SW 1271 (cell line): ENCODE measurements around the gene ATR.

Experiments
- DNase-seq, 2 experiments: peaks; one replicate each; lab custom pipeline; 2025; lab: John Stamatoyannopoulos, UW

Gene ATR

DNA sequence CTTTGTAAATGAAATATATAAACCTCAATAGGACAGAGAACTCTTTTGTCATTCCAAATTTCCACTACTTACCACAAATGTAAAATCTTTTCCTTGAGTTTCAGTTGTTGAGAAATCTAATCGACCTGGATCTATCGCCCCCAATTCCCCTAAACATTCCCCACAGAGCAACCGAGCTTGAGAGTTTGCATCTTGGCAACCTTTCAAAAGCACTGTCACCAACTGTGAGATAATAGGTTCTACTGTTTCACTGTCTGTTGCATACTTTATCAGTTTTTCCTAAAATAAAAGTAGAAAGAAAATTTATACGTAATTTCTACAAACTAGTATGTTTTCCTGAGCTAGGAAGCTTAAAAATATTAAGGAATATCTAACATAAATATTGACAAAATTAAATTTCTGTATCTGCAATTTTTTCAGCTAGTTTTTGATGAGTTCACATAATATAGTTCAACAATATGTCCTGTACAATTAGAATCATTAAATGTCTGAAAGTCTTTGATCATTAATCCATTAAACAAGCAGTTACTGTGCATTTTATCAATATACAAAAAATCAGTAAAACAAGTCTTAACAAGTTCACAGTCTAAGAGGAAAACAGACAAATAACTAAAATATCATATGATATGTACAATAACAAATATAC, 54.5 kb downstream of the ATR start:
- no peak for DNase-seq

GRCh38 chr3:142509079-142509478, 69.5 kb downstream of the ATR start:
- no peak for DNase-seq

DNA sequence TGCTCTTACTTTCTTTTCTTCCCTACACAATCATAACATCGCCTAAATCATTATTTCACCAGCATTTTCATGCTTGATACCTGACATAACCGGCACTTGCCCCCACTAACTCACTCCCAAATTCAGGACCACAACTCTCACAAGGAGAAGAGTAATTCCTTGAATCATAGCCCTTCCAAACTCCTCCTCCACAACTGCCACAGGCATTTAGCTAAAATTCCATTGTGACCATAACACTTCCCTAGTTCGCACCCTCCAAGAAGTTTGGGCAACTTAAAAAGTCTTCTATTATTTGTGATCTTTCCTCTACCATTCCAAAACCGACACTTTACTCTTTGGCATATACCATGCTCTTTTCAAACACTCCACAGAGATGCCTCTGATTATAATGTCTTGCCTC, 71.3 kb downstream of the ATR start:
- no peak for DNase-seq

DNA sequence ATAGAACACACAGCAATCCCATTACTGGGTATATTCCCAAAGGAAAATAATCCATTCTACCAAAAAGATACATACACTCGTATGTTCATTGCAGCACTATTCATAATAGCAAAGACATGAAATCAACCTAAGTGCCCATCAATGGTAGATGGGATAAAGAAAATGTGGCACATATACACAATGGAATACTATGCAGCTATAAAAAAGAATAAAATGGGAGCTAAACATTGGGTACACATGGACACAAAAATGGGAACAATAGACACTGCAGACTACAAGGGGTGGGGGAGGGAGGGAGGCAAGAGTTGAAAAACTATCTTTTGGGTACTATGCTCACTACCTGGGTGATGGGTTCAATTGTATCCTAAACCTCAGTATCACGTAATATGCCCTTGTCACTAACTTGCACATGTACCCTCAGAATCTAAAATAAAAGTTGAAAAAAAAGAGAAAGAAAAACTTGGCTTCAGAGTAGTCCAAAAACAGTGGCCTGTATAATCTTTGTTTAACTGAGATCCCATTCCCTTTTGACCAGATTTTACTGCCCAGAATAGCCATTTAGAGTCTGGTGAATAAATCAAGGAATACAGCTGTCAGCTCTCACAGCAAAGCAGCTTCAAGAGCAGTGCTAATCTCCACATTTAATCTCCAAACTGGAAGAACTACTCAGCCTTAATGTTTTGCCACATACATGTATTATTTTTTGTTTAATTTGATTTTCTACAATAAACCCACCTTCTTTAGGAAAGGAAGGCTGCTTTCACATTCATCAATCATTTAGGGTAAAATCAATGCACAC, 76.1 kb downstream of the ATR start:
- no peak for DNase-seq

DNA sequence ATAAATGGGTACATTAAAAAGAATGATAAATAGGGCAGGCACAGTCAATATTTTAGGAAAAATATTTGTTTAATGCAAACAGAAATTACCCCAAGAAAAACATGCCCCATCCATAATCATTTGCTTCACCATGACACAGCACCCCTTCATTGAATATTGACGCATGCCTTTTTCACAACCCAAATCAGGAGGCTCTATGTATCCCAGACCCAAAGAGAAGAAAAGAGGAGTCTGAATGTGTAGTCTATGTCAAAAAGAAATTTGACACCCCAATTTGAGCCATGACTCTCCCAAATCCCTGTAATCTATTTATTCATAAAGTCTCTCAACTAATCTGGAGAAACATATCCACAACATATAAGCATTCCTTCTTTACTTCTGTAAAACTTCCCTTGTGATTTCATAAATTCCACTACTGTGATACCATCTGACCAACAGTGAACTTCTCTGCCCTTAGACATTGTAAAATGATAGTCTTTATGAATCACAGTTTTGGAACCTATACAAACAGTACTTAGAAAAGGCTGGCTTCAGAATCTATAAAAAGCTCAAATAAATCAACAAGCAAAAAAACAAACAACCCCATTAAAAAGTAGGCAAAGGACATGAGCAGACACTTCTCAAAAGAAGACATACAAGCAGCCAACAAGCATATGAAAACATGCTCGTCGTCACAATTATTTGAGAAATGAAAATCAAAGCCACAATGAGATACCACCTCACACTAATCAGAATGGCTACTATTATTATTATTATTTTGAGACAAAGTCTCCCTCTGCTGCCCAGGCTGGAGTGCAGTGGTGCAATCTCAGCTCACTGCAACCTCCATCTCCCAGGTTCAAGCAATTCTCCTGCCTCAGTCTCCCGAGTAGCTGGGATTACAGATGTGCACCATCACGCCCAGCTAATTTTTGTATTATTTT, 77.3 kb downstream of the ATR start:
- peak; percentile 8 to 66 for DNase-seq

DNA sequence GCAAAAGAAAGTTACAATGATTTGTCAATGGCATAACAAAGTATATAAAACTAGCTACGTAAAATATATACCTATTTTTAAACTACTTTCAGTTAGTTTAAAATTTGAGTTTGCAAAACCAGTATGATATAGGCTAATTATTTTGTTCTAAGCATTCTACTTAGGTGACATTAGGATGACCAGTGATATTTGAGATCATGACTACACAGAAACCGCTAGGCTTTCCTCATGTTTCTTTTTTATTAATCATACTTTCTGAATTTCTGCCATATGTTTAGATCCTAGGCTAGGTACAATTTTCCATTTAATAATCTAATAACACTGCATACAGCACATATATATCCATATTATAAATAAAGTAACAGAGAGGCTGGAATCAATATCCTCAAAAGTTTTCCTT, 78.3 kb downstream of the ATR start:
- DNase-seq = no peak

DNA sequence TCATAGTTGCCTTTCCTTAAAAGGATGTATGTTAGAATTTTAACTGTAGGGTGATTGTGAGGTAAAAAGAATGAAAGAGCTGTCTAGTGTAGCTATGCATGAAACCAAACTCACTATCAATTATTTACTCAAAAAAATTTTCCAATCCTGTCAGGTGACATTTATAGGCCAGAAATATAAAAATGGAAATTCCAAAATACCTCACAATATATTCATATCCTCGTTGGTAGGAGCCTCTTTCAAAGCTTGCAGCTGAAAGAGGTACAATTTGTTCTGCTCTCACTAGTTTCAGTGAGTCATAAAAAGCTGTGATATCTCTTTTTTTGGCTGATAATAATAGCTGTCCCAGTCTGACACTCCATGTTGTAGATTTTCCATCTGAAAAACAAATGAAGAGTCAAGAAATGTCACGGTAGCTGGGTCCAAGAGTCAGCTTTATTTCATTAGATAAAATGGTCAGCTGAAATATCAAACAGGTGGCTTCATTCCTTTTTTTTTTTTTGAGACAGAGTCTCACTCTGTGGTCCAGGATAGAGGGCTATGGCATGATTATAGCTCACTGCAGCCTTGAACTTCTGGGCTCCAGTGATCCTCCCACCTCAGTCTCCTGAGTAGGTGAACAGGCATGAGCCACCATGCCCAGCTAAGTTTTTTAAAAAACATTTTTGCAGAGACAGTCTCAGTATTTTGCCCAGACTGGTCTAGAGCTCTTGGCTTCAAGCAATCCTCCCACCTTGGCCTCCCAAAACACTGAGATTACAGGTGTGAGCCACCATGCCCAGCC, 79.9 kb downstream of the ATR start:
- DNase-seq = no peak

- no peak for DNase-seq
These were observed 80.8 kb downstream of the ATR start for GRCh38 chr3:142497729-142498128.

DNA sequence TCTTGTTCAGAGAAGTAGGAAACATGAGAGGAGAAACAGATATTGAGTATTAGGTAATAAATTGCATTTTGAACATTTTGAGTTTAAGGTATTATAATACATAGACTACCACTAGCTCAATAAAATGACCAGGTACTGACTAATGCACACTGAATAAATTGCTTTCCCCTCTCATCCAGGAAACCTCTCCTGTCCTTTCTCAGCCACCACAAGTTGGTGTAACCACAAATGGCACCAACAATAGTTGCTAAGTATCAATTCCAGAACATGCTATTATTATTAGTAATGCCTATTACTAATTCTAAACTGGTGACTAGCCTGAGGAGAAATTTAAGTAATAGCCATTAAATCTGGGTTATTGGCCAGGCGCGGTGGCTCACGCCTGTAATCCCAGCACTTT, 83.4 kb downstream of the ATR start:
- no peak for DNase-seq

- no peak for DNase-seq
These were observed 86.3 kb downstream of the ATR start for GRCh38 chr3:142492184-142492583.

GRCh38 chr3:142489572-142490323, 88.8 kb downstream of the ATR start:
- DNase-seq = no peak

DNA sequence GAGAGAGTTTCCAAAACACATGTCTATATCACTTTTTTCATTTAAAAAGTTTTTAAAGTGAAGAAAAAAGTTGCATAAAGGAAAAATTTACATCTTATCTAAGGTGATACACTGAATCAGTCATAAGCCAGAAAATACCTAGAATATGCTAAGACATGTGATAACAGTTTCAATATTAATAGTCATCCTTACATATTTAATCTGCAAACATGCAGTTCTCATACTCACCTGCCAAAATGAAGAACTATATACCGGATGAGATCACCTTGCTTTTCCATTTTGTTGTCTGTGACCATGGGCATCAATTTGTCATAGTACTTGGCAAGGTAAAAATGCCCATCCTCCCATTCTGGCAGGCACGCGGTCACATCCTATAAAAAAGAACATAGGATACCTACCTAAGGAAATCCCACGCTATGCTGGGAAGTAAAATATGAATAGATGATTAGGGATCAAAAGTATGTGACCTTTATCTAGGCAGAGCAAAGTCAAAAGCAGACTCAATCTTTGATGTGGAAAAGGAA, 93.6 kb downstream of the ATR start:
- DNase-seq = no peak

DNA sequence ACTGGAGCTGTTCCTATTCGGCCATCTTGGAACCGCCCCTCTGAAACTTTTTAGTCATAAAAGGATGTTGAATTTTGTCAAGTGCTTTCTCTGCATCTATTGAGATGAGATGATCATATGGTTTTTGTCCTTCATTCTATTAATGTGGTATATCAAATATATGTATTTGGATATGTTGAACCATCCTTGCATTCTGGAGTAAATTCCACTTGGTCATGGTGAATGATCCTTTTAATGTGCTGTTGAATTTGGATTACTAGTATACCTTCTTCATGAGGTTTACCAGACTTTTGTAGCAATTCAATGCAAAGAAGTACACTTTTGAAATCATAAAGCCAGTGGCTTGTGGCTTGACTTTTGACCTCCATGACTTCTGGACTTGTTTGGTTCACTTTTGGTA, 97.3 kb downstream of the ATR start:
- no peak for DNase-seq

DNA sequence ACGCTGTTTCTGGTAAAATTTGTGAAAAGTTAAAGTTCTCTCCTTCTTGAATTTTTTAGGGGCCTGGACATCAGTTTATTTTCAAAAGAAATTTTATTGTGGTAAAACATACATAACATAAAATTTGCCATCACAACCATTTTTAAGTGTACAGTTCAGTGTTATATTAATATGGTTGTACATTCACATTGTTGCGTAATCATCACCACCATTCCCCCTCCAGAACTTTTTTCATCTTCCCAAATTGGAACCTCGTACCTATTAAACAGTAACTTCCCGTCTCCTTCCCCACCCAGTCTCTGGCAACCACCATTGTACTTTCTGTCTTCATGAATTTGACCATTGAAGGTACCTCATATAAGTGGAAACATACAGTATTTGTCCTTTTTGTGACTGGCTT, 107.7 kb downstream of the ATR start:
- DNase-seq = no peak

- DNase-seq = no peak
These were observed 110.1 kb downstream of the ATR start for GRCh38 chr3:142468456-142468855.

DNA sequence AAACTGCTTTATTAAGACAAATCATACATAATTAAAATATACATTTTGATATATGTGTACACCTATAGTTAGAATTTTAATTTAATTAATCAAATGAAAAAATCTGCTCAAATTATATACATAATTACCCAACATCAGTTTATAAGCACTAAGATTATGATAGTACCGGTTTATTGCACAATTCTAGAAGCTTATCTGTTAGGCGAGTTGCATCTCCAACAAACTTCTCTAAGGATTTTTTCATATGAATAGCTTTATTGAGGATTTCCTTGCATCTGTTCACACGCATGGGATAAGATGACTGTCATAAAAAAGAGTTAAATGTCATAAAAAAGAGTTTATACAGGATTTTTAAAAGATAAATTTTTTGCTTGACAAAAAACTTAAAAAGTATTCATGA, 110.8 kb downstream of the ATR start:
- no peak for DNase-seq

DNA sequence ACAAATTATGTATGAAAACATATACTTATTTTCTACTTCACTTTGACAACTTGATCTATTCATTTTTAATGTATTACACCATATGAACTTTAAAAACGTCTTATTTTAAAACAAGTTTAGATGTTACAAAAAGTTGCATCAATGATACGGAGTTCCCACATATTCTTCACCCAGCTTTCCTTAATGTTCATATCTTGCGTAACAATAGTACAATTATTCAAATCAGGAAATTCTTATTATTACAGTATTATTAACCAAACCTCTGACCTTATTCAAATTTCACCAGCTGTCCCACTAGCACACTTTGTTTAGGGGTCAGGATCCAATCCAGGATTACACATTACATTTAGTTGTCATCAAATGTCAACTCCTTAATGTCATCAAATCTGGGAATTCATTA, 117.8 kb downstream of the ATR start:
- no peak for DNase-seq

- no peak for DNase-seq
These were observed 118.6 kb downstream of the ATR start for GRCh38 chr3:142459929-142460328.

- DNase-seq = no peak
These were observed 119.4 kb downstream of the ATR start for GRCh38 chr3:142459096-142459495.

DNA sequence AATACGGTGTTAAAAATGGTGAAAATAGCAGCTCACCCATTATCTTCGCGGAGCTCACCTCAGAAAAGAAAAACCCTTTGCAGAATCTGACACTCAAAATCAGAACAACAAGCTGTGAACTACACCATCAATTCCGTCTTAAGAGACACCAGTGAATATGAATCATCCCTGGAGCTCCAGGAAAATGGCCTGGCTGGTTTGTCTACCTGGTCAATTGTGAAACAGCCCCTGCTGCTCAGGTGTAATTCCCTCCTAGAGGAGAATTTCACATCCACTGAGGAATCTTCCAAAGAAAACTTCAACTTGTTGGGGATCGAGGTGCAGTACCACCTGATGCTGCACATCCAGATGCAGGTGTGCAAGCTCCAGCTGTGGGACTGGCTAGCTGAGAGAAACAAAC, 127.7 kb downstream of the ATR start:
- no peak for DNase-seq

DNA sequence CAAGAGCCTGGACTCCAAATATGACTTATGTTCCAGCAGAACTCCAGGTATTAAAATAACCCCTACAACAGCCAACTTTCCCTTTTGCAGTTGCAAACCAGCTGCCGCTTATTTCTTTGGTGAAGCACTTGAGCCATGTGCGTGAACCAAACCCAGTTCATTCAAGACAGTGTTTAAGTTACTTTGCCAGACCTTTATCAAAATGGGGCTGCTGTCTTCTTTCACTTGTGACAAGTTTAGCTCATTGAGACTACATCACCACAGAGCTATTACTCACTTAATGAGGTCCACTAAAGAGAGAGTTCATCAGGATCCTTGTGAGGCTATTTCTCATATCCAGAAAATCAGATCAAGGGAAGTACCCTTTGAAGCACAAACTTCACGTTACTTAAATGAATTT, 128.3 kb downstream of the ATR start:
- no peak for DNase-seq
